Activated CD8-positive, alpha-beta T cell treated with anti-CD3 and anti-CD28 coated beads for 36 hours (primary cell): ENCODE measurements around the gene SLC39A11. TPM values are rescaled to one million over a fixed set of nuclear protein-coding genes. Genes with fewer than 3 reads are reported as not detected.

ENCODE experiments used
- ATAC-seq: fragments of 200-7000 bp; cut with Tn5 transposase; one replicate; pipeline ENCODE4 v1.10.0; 2021; ENCODE audit warnings: mild to moderate bottlenecking, moderate library complexity
- CTCF ChIA-PET: fragments of 350-600 bp; sonication (Branson Sonifier 250); formaldehyde crosslinking; loops from one replicate; lab custom pipeline; 2021; ENCODE audit warnings: antibody characterized with exemption; lab: Charles Lee
- POLR2A ChIA-PET: fragments of 350-600 bp; sonication (Branson Sonifier 250); formaldehyde crosslinking; loops from one replicate; lab custom pipeline; 2021; ENCODE audit warnings: antibody characterized with exemption; lab: Charles Lee
- DNase-seq: peaks from one replicate; pipeline ENCODE4 v3.0.0-alpha.2; 2020
- H3K27ac Mint-ChIP-seq: one replicate; pipeline ENCODE4 v1.8.0; 2021; ENCODE audit warnings: mild to moderate bottlenecking, mixed read lengths
- H3K27me3 Mint-ChIP-seq: one replicate; pipeline ENCODE4 v1.8.0; 2021; ENCODE audit warnings: mixed read lengths
- H3K36me3 Mint-ChIP-seq: one replicate; pipeline ENCODE4 v1.8.0; 2021; ENCODE audit warnings: low read depth, mixed read lengths
- H3K4me1 Mint-ChIP-seq: one replicate; pipeline ENCODE4 v1.8.0; 2021; ENCODE audit warnings: low read depth, mixed read lengths
- H3K4me3 Mint-ChIP-seq: one replicate; pipeline ENCODE4 v1.8.0; 2021; ENCODE audit warnings: mild to moderate bottlenecking, moderate library complexity, mixed read lengths
- H3K9me3 Mint-ChIP-seq: one replicate; pipeline ENCODE4 v1.8.0; 2021; ENCODE audit warnings: mixed read lengths
- CTCF ChIP-seq: fragments of 200-600 bp; IDR thresholded peaks from one replicate; pipeline ENCODE4 v1.8.0; 2022; ENCODE audit warnings: antibody characterized with exemption, mild to moderate bottlenecking
- intact Hi-C: fragments of 100-400 bp; cut with micrococcal nuclease; formaldehyde crosslinking; loops from one replicate; pipeline ENCODE4 v1.10.0; 2022
- total RNA-seq, 2 experiments: library from RNA; stranded (reverse); gene quantifications; one replicate each; pipeline ENCODE4 v1.2.3, GENCODE V29; 2021

The SLC39A11 gene
- total RNA-seq, 2 experiments from 2014 or later, result 14.4 to 14.9 TPM

GRCh38 chr17:72730077-72730476, 362.4 kb downstream of the SLC39A11 start:
- TF ChIP-seq CTCF, result no peak
- H3K27ac Mint-ChIP-seq, result no peak overlapping the region
- H3K4me1 Mint-ChIP-seq, result peaks cover 22% of the 10 kb centered on the region
- ChIA-PET CTCF (interaction anchor here (5.6 kb wide), 1 partner anchor 426 kb away, joined by 97 read pairs; no protein-coding TSS in a partner anchor), POLR2A (no interaction called here)
- no peaks in the 10 kb centered on the region for H3K9me3 Mint-ChIP-seq
- intact Hi-C loops, result no loop called here
- DNase-seq, result no peak
- ATAC-seq, result no peak
- no peak overlapping the region for H3K4me3 Mint-ChIP-seq
- H3K27me3 Mint-ChIP-seq, result no peaks in the 10 kb centered on the region
- no peaks in the 10 kb centered on the region for H3K36me3 Mint-ChIP-seq

- ATAC-seq, result peak; percentile 87
- H3K36me3 Mint-ChIP-seq, result no peaks in the 10 kb centered on the region
- TF ChIP-seq CTCF, result no peak
Measured at GRCh38 chr17:72726936-72727335, 365.6 kb downstream of the SLC39A11 start.

GRCh38 chr17:72725433-72726068, 366.9 kb downstream of the SLC39A11 start:
- Mint-ChIP-seq H3K4me1 (peaks cover 27% of the 10 kb centered on the region), H3K27ac (no peak overlapping the region), H3K9me3 (no peaks in the 10 kb centered on the region), H3K36me3 (no peaks in the 10 kb centered on the region), H3K4me3 (no peak overlapping the region), H3K27me3 (no peaks in the 10 kb centered on the region)
- intact Hi-C loops, result loop anchor here (5.0 to 10.0 kb wide), 3 partner anchors 168 to 432 kb away; no protein-coding TSS in a partner anchor
- DNase-seq, result peak; percentile 65
- peak; percentile 52 for ATAC-seq
- ChIA-PET POLR2A (interaction anchor here (0.8 kb wide), 1 partner anchor 168 kb away, joined by 3 read pairs; no protein-coding TSS in a partner anchor), CTCF (interaction anchor here (0.6 to 6.3 kb wide), 44 partner anchors 9 to 645 kb away, joined by 3 to 109 read pairs (median 5); partner anchors contain the start of genes COG1 and SSTR2)
- TF ChIP-seq CTCF, result peak; percentile 91

More at GRCh38 chr17:72726936-72727335, 365.6 kb downstream of the SLC39A11 start:
- peak; percentile 57 for DNase-seq
- no peaks in the 10 kb centered on the region for H3K9me3 Mint-ChIP-seq
- peak overlapping the region; percentile 58 for H3K4me3 Mint-ChIP-seq
- no peaks in the 10 kb centered on the region for H3K27me3 Mint-ChIP-seq
- intact Hi-C loops, result loop anchor here (5.0 to 10.0 kb wide), 3 partner anchors 170 to 430 kb away; no protein-coding TSS in a partner anchor
- ChIA-PET CTCF (interaction anchor here (0.6 to 6.3 kb wide), 33 partner anchors 9 to 644 kb away, joined by 3 to 109 read pairs (median 5); partner anchors contain the start of genes CDC42EP4, COG1 and SSTR2), POLR2A (interaction anchor here (0.9 to 2.0 kb wide), 2 partner anchors 365 to 465 kb away, joined by 3 to 8 read pairs; partner anchors contain the start of genes COG1 and SLC39A11)
- H3K4me1 Mint-ChIP-seq, result peaks cover 26% of the 10 kb centered on the region
- H3K27ac Mint-ChIP-seq, result peak overlapping the region; percentile 92

GRCh38 chr17:72724267-72724666, 368.2 kb downstream of the SLC39A11 start:
- Mint-ChIP-seq H3K9me3 (no peaks in the 10 kb centered on the region), H3K4me3 (no peak overlapping the region), H3K4me1 (peaks cover 40% of the 10 kb centered on the region), H3K27ac (no peak overlapping the region), H3K27me3 (no peaks in the 10 kb centered on the region), H3K36me3 (no peaks in the 10 kb centered on the region)
- CTCF ChIA-PET, result interaction anchor here (1.7 to 6.3 kb wide), 6 partner anchors 8 to 646 kb away, joined by 7 to 109 read pairs (median 46); partner anchors contain the start of gene SSTR2
- no peak for TF ChIP-seq CTCF
- no peak for DNase-seq
- ATAC-seq, result no peak
- intact Hi-C loops, result loop anchor here (10.0 kb wide), 1 partner anchor 261 kb away; no protein-coding TSS in a partner anchor
- POLR2A ChIA-PET, result no interaction called here
